Parathyroid adenoma (tissue), 2 donors: ENCODE results near the gene EPHX1.

Experiments used
- H2AFZ ChIP-seq: fragments of 300-600 bp; sonication (generic); one replicate; pipeline ENCODE4 v1.7.0; 2017; ENCODE audit warnings: antibody characterized with exemption, mild to moderate bottlenecking
- H3K27ac ChIP-seq: fragments of 300-600 bp; sonication (generic); one replicate; pipeline ENCODE4 v1.7.0; 2017
- H3K27me3 ChIP-seq: fragments of 300-600 bp; sonication (generic); one replicate; pipeline ENCODE4 v1.7.0; 2017; ENCODE audit warnings: low read length; ENCODE audit not compliant: control insufficient read depth, insufficient read depth
- H3K36me3 ChIP-seq: fragments of 300-600 bp; sonication (generic); one replicate; pipeline ENCODE4 v1.7.0; 2017; ENCODE audit warnings: low read length; ENCODE audit not compliant: control insufficient read depth, insufficient read depth
- H3K4me1 ChIP-seq: fragments of 300-600 bp; sonication (generic); one replicate; pipeline ENCODE4 v1.7.0; 2017; ENCODE audit warnings: control low read depth
- H3K4me2 ChIP-seq: fragments of 300-600 bp; sonication (generic); one replicate; pipeline ENCODE4 v1.7.0; 2017; ENCODE audit warnings: low read length
- H3K4me3 ChIP-seq: fragments of 300-600 bp; sonication (generic); one replicate; pipeline ENCODE4 v1.7.0; 2017; ENCODE audit warnings: low read depth, low read length
- H3K79me2 ChIP-seq: fragments of 300-600 bp; sonication (generic); one replicate; pipeline ENCODE4 v1.7.0; 2017; ENCODE audit warnings: control low read depth
- H3K9ac ChIP-seq: fragments of 300-600 bp; sonication (generic); one replicate; pipeline ENCODE4 v1.7.0; 2017; ENCODE audit warnings: mild to moderate bottlenecking
- H3K9me3 ChIP-seq: fragments of 300-600 bp; sonication (generic); one replicate; pipeline ENCODE4 v1.7.0; 2017; ENCODE audit warnings: low read length; ENCODE audit not compliant: control insufficient read depth
- CTCF ChIP-seq: fragments of 300-600 bp; sonication (generic); IDR thresholded peaks from one replicate; pipeline ENCODE4 v1.7.0; 2017; ENCODE audit warnings: antibody characterized with exemption, mild to moderate bottlenecking
- donor health status: primary hyperparathyroidism.

The EPHX1 gene

GRCh38 chr1:225868631-225869330 is 58.9 kb downstream of the EPHX1 start:
- H3K27ac ChIP-seq: no peak overlapping the region
- TF ChIP-seq CTCF: no peak

GRCh38 chr1:225870911-225871310 is 61.0 kb downstream of the EPHX1 start:
- H3K4me1 ChIP-seq: peaks cover 7% of the 10 kb centered on the region
- H3K4me2 ChIP-seq: no peak overlapping the region
- no peak overlapping the region for H2AFZ ChIP-seq
- H3K79me2 ChIP-seq: no peaks in the 10 kb centered on the region
- no peaks in the 10 kb centered on the region for H3K9me3 ChIP-seq
- H3K27ac ChIP-seq: no peak overlapping the region
- no peak overlapping the region for H3K9ac ChIP-seq
- no peaks in the 10 kb centered on the region for H3K27me3 ChIP-seq
- no peak overlapping the region for H3K4me3 ChIP-seq
- TF ChIP-seq CTCF: no peak
- H3K36me3 ChIP-seq: no peaks in the 10 kb centered on the region

More at GRCh38 chr1:225868631-225869330, 58.9 kb downstream of the EPHX1 start:
- Histone ChIP-seq H3K27me3 (no peaks in the 10 kb centered on the region), H2AFZ (no peak overlapping the region), H3K79me2 (no peaks in the 10 kb centered on the region), H3K36me3 (no peaks in the 10 kb centered on the region), H3K9ac (no peak overlapping the region), H3K9me3 (no peaks in the 10 kb centered on the region), H3K4me1 (peaks cover 7% of the 10 kb centered on the region), H3K4me2 (no peak overlapping the region), H3K4me3 (no peak overlapping the region)

- no peak for TF ChIP-seq CTCF
- Histone ChIP-seq H2AFZ (no peak overlapping the region), H3K27ac (no peak overlapping the region), H3K9me3 (no peaks in the 10 kb centered on the region), H3K36me3 (no peaks in the 10 kb centered on the region), H3K79me2 (no peaks in the 10 kb centered on the region), H3K4me1 (peaks cover 7% of the 10 kb centered on the region), H3K4me2 (no peak overlapping the region), H3K4me3 (no peak overlapping the region), H3K27me3 (no peaks in the 10 kb centered on the region), H3K9ac (no peak overlapping the region)
Measured at GRCh38 chr1:225871359-225872074, 61.6 kb downstream of the EPHX1 start.

DNA sequence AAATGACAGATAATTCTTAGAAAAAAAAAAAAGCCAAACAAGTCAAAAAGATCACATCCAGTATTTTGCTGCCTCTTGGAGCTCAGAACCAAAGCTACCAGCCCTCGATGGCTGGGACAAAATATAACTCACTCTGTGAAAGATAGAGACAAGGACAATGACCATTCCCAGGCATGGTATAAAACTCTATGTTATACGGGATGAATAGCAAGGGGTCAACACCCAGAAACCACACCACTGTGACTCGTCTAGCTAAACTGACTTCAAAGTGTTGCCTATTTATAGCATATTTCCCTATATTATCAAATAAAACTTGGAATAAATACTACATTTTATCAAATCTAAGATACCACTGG is 62.1 kb downstream of the EPHX1 start:
- Histone ChIP-seq H3K36me3 (no peaks in the 10 kb centered on the region), H3K27ac (no peak overlapping the region), H3K4me3 (no peak overlapping the region)

More for the DNA sequence above, 62.1 kb downstream of the EPHX1 start:
- no peak for TF ChIP-seq CTCF
- Histone ChIP-seq H3K9ac (no peak overlapping the region), H3K9me3 (no peaks in the 10 kb centered on the region), H3K79me2 (no peaks in the 10 kb centered on the region), H3K27me3 (no peaks in the 10 kb centered on the region), H2AFZ (no peak overlapping the region), H3K4me2 (no peak overlapping the region), H3K4me1 (peaks cover 7% of the 10 kb centered on the region)
